ENCODE results near the gene NKTR.

Gene NKTR

DNA sequence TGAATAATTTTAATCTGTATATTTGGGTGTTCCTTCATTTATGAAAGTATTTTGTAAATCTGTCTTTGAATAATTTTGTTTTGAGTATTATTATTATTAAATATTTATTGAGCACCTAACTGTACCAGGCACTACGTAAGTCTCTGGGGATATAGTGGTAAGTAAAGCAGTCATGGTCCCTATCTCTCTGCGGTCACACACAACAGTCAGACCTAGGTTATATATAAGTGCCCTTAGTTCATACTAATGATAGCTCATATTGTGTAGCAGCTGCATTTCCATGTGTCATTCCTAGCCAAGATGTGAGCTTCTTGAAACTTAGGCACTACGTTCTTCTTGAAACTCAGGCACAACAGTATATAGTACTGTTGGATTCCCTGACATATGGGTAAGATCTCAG lies 12.4 kb downstream of the NKTR start:
- no peak for TF ChIP-seq EZH2phosphoT487 (IDR thresholded peaks at IDR 0.05; ENCODE audit: low read length)
- TF ChIP-seq EZH2 (optimal IDR thresholded peaks at IDR 0.05; ENCODE audit: low read depth, low read length): no peak
- TF ChIP-seq, protein P1, sequence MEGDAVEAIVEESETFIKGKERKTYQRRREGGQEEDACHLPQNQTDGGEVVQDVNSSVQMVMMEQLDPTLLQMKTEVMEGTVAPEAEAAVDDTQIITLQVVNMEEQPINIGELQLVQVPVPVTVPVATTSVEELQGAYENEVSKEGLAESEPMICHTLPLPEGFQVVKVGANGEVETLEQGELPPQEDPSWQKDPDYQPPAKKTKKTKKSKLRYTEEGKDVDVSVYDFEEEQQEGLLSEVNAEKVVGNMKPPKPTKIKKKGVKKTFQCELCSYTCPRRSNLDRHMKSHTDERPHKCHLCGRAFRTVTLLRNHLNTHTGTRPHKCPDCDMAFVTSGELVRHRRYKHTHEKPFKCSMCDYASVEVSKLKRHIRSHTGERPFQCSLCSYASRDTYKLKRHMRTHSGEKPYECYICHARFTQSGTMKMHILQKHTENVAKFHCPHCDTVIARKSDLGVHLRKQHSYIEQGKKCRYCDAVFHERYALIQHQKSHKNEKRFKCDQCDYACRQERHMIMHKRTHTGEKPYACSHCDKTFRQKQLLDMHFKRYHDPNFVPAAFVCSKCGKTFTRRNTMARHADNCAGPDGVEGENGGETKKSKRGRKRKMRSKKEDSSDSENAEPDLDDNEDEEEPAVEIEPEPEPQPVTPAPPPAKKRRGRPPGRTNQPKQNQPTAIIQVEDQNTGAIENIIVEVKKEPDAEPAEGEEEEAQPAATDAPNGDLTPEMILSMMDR (IDR thresholded peaks at IDR 0.05; ENCODE audit: low read length): no peak
- Histone ChIP-seq H3K36me3 (replicated peaks; ENCODE audit: insufficient read depth, low read length) (no peaks in the 10 kb centered on the region; the same call in 1 of the 2 replicates), H3K9me2 (replicated peaks; ENCODE audit: insufficient read depth, low read length) (no peaks in the 10 kb centered on the region), H3K9me3 (replicated peaks; ENCODE audit: insufficient read depth, low read length) (no peaks in the 10 kb centered on the region), H3K4me1 (ENCODE audit: low read length) (no peaks in the 10 kb centered on the region), H3F3A (ENCODE audit: insufficient read depth, low read length) (no peaks in the 10 kb centered on the region), H4K20me1 (ENCODE audit: insufficient read depth, low read length) (peaks cover 18% of the 10 kb centered on the region; the same call in 1 of the 2 replicates), H3K79me2 (ENCODE audit: low read length) (peaks cover 92% of the 10 kb centered on the region), H3K4me3 (ENCODE audit: low read length) (no peak overlapping the region), H2AFZ (ENCODE audit: low read length) (no peak overlapping the region), H3K27ac (ENCODE audit: low read length) (no peak overlapping the region), H3K27me3 (replicated peaks; ENCODE audit: insufficient read depth, low read length) (no peaks in the 10 kb centered on the region), H3K9ac (ENCODE audit: low read length) (no peak overlapping the region), H3K4me2 (ENCODE audit: low read depth, low read length) (no peak overlapping the region)
- no peak for DNase-seq

DNA sequence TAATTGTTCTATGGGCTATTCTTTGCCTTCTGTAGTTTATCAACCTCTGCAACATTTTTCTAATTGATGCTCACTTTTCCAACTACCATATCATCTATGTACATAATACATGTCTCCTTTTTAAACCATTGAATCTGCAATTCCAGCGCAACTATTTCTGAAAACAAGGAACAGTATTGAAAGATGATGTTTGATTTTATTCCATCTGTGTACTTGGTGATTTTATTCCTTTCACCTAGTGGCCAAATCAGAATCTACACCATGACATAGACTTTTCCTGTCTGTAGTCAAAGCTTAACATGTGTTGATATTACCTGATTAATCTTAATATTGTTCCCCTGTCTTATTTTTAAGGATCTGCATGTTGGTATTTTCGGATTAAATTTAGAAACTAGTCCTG lies 13.0 kb downstream of the NKTR start:
- H3K9me3 ChIP-seq (replicated peaks; ENCODE audit: insufficient read depth, low read length): no peaks in the 10 kb centered on the region
- H3K36me3 ChIP-seq (replicated peaks; ENCODE audit: insufficient read depth, low read length): no peaks in the 10 kb centered on the region; the same call in 1 of the 2 replicates
- H3K4me1 ChIP-seq (ENCODE audit: low read length): no peaks in the 10 kb centered on the region
- no peak overlapping the region for H2AFZ ChIP-seq (ENCODE audit: low read length)
- no peak overlapping the region for H3K4me3 ChIP-seq (ENCODE audit: low read length)
- no peak overlapping the region for H3K27ac ChIP-seq (ENCODE audit: low read length)
- no peak overlapping the region for H3K9ac ChIP-seq (ENCODE audit: low read length)
- H3K27me3 ChIP-seq (replicated peaks; ENCODE audit: insufficient read depth, low read length): no peaks in the 10 kb centered on the region
- no peaks in the 10 kb centered on the region for H3F3A ChIP-seq (ENCODE audit: insufficient read depth, low read length)
- H3K79me2 ChIP-seq (ENCODE audit: low read length): peaks cover 86% of the 10 kb centered on the region
- no peak for DNase-seq
- H3K9me2 ChIP-seq (replicated peaks; ENCODE audit: insufficient read depth, low read length): no peaks in the 10 kb centered on the region
- no peak overlapping the region for H3K4me2 ChIP-seq (ENCODE audit: low read depth, low read length)
- peaks cover 18% of the 10 kb centered on the region; the same call in 1 of the 2 replicates for H4K20me1 ChIP-seq (ENCODE audit: insufficient read depth, low read length)
- TF ChIP-seq, protein P1 (IDR thresholded peaks at IDR 0.05; ENCODE audit: low read length): peak; percentile 51
- TF ChIP-seq EZH2 (optimal IDR thresholded peaks at IDR 0.05; ENCODE audit: low read depth, low read length): no peak

- Histone ChIP-seq H4K20me1 (ENCODE audit: insufficient read depth, low read length) (no peaks in the 10 kb centered on the region), H3K9me3 (replicated peaks; ENCODE audit: insufficient read depth, low read length) (no peaks in the 10 kb centered on the region), H2AFZ (ENCODE audit: low read length) (no peak overlapping the region), H3K79me2 (ENCODE audit: low read length) (no peaks in the 10 kb centered on the region), H3K9me2 (replicated peaks; ENCODE audit: insufficient read depth, low read length) (no peaks in the 10 kb centered on the region), H3K27me3 (replicated peaks; ENCODE audit: insufficient read depth, low read length) (no peaks in the 10 kb centered on the region), H3F3A (ENCODE audit: insufficient read depth, low read length) (no peaks in the 10 kb centered on the region), H3K4me2 (ENCODE audit: low read depth, low read length) (no peak overlapping the region), H3K9ac (ENCODE audit: low read length) (no peak overlapping the region), H3K4me1 (ENCODE audit: low read length) (no peaks in the 10 kb centered on the region), H3K36me3 (replicated peaks; ENCODE audit: insufficient read depth, low read length) (peaks cover 8% of the 10 kb centered on the region; the same call in 1 of the 2 replicates), H3K4me3 (ENCODE audit: low read length) (no peak overlapping the region), H3K27ac (ENCODE audit: low read length) (no peak overlapping the region)
- no peak for DNase-seq
- TF ChIP-seq, protein P1 (IDR thresholded peaks at IDR 0.05; ENCODE audit: low read length): no peak
- no peak for TF ChIP-seq EZH2phosphoT487 (IDR thresholded peaks at IDR 0.05; ENCODE audit: low read length)
- TF ChIP-seq EZH2 (optimal IDR thresholded peaks at IDR 0.05; ENCODE audit: low read depth, low read length): no peak
These were observed 31.1 kb downstream of the NKTR start for GRCh38 chr3:42631620-42632019.
